Heart left ventricle (tissue), 13 donors: ENCODE measurements around the gene XPNPEP3.

ENCODE experiments used
- POLR2A ChIP-seq, 2 donors: fragments of 450-650 bp; IDR thresholded peaks; one replicate each; pipeline ENCODE4 v1.6.1; 2017; ENCODE audit warnings: antibody characterized with exemption in 2 of 2, mild to moderate bottlenecking in 2 of 2, moderate library complexity in 2 of 2
- TF ChIP-seq, protein P1 (sequence below), 12 donors: fragments of 200-600 bp; sonication (generic) in 4 of 12; IDR thresholded peaks; one replicate each; pipeline versions ENCODE4 v1.5.0 to v1.8.0; 2018 to 2022; ENCODE audit warnings: antibody characterized with exemption in 12 of 12, mild to moderate bottlenecking in 5 of 12
- donor health status: ischemic (EF 13 %, LVEDD 7.1; RV severe dilation, severe dysfunction).
- donor health status: DM: no; HTN: yes; CAD: no.
- donor health status: DM: no; HTN: no; CAD: no.
- donor health status: ischemic (EF 25% LVEDD 6.9; RV normal size, moderate dysfunction).
- donor health status: ischemic (EF 25% LVEDD 5.7; RV mildly dilated, moderate dysfunction).
- donor health status: ischemic (EF 35%, LVEDD 5.7; RV mildly dilated, moderate dysfunction).
- donor health status: nonischemic (EF 11% LVEDD 7.7; RV severe dilation, severe dysfunction).
- donor health status: DM: yes; HTN: yes; CAD: no.
- donor health status: PGD.
- donor health status: ischemic (EF 29% LVEDD 5.4; RV normal size, mild dysfunction).
- donor health status: nonischemic (EF 23%, LVEDD 6.1; RV moderate dilation, normal function).

DNA sequence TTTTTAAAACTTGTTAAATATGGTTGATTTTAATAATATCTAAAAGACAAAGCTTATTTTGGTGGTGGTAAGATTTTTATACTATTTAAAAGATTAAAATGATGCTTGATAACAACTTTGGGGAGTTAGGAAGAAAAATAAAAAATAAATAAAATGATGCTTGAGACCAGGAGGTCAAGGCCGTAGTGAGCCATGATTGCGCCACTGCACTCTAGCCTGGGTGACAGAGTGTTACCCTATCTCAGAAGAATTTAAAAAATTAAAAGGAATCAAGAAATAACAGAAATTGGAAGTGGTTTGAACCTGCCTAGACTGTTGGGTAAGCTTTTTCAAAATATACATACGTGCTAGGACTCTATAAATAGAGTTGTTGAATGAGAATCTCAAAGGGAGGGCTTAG lies 17.1 kb downstream of the XPNPEP3 start:
- no peak for TF ChIP-seq POLR2A (IDR thresholded peaks at IDR 0.05)
- TF ChIP-seq, protein P1, sequence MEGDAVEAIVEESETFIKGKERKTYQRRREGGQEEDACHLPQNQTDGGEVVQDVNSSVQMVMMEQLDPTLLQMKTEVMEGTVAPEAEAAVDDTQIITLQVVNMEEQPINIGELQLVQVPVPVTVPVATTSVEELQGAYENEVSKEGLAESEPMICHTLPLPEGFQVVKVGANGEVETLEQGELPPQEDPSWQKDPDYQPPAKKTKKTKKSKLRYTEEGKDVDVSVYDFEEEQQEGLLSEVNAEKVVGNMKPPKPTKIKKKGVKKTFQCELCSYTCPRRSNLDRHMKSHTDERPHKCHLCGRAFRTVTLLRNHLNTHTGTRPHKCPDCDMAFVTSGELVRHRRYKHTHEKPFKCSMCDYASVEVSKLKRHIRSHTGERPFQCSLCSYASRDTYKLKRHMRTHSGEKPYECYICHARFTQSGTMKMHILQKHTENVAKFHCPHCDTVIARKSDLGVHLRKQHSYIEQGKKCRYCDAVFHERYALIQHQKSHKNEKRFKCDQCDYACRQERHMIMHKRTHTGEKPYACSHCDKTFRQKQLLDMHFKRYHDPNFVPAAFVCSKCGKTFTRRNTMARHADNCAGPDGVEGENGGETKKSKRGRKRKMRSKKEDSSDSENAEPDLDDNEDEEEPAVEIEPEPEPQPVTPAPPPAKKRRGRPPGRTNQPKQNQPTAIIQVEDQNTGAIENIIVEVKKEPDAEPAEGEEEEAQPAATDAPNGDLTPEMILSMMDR (IDR thresholded peaks at IDR 0.05), result no peak
